ENCODE measurements around the gene PCDHGB1.

DNA sequence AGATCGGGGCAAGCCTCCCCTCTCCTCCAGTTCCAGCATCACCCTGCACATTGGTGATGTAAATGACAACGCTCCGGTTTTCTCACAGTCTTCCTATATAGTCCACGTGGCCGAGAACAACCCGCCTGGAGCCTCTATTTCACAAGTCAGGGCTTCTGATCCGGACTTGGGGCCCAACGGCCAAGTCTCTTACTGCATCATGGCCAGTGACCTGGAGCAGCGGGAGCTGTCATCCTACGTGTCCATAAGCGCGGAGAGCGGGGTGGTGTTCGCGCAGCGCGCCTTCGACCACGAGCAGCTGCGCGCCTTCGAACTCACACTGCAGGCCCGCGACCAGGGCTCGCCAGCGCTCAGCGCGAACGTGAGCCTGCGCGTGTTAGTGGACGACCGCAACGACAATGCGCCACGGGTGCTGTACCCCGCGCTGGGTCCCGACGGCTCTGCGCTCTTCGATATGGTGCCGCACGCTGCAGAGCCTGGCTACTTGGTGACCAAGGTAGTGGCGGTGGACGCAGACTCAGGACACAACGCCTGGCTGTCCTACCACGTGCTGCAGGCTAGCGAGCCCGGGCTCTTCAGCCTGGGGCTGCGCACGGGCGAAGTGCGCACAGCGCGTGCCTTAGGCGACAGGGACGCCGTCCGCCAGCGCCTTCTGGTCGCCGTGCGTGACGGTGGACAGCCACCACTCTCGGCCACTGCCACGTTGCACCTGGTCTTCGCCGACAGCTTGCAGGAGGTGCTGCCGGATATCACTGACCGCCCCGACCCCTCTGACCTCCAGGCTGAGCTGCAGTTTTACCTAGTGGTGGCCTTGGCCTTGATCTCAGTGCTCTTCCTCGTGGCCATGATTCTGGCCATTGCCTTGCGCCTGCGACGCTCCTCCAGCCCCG, 39.5 kb downstream of the PCDHGB1 start:
- TF ChIP-seq CTCF (IDR thresholded peaks at IDR 0.05): no peak
- no peak for TF ChIP-seq POLR2AphosphoS5 (IDR thresholded peaks at IDR 0.05; ENCODE audit: low read depth, low read length)
- no peak for TF ChIP-seq SIN3A (IDR thresholded peaks at IDR 0.05; ENCODE audit: borderline replicate concordance, insufficient read depth, low read depth, low read length)
